Caco-2 (cell line): Measurements from ENCODE around the gene PEX14. TPM values are rescaled to one million over a fixed set of nuclear protein-coding genes. Genes with fewer than 3 reads are reported as not detected.

ENCODE experiments used
- BruUV-seq: library from RNA; stranded (reverse); fragments of 400-500 nt; replicated peaks from 2 replicates; lab custom pipeline; 2021; lab: Mats Ljungman, UMichigan
- CTCF ChIA-PET: fragments of 300-600 bp; sonication (Branson Sonifier 250); formaldehyde crosslinking; loops from one replicate; lab custom pipeline; 2022; ENCODE audit warnings: antibody characterized with exemption; lab: Charles Lee
- POLR2A ChIA-PET: fragments of 300-600 bp; sonication (Branson Sonifier 250); formaldehyde crosslinking; loops from one replicate; lab custom pipeline; 2022; ENCODE audit warnings: antibody characterized with exemption; lab: Charles Lee
- DNase-seq, 2 experiments: peaks; one replicate each; pipeline versions ENCODE4 v3.0.0 to v3.0.0-alpha.2; 2020 to 2022
- H3K27me3 ChIP-seq: replicated peaks from 2 replicates; pipeline ENCODE4 v1.6.0; 2011; ENCODE audit warnings: low read length; ENCODE audit not compliant: control insufficient read depth, insufficient read depth
- H3K36me3 ChIP-seq: 2 replicates; pipeline ENCODE4 v1.5.1; 2011; ENCODE audit warnings: low read length; ENCODE audit not compliant: control insufficient read depth, insufficient read depth
- H3K4me1 ChIP-seq: fragments of 250-450 bp; sonication (Bioruptor Pico); 2 replicates; pipeline ENCODE4 v1.5.1; 2020; ENCODE audit warnings: mild to moderate bottlenecking
- H3K4me3 ChIP-seq: 2 replicates; pipeline ENCODE4 v1.5.1; 2011; ENCODE audit warnings: low read depth, mild to moderate bottlenecking, control low read depth, low read length
- H3K9me3 ChIP-seq: fragments of 250-450 bp; sonication (Bioruptor Pico); 2 replicates; pipeline ENCODE4 v1.5.1; 2020; ENCODE audit warnings: mild to moderate bottlenecking, moderate library complexity
- H3K27ac Mint-ChIP-seq: one replicate; pipeline ENCODE4 v1.8.0; 2022; ENCODE audit warnings: mixed read lengths; ENCODE audit not compliant: unreplicated experiment
- H3K27me3 Mint-ChIP-seq: one replicate; pipeline ENCODE4 v1.8.0; 2022; ENCODE audit warnings: mixed read lengths; ENCODE audit not compliant: insufficient read depth, unreplicated experiment
- H3K36me3 Mint-ChIP-seq: one replicate; pipeline ENCODE4 v1.8.0; 2022; ENCODE audit warnings: mild to moderate bottlenecking, mixed read lengths; ENCODE audit not compliant: insufficient read depth, unreplicated experiment
- H3K4me1 Mint-ChIP-seq: one replicate; pipeline ENCODE4 v1.8.0; 2022; ENCODE audit warnings: low read depth, mixed read lengths; ENCODE audit not compliant: unreplicated experiment
- H3K4me3 Mint-ChIP-seq: one replicate; pipeline ENCODE4 v1.8.0; 2022; ENCODE audit warnings: mild to moderate bottlenecking, moderate library complexity, mixed read lengths; ENCODE audit not compliant: unreplicated experiment
- H3K9me3 Mint-ChIP-seq: one replicate; pipeline ENCODE4 v1.8.0; 2022; ENCODE audit warnings: mixed read lengths; ENCODE audit not compliant: unreplicated experiment
- intact Hi-C: fragments of 100-400 bp; cut with micrococcal nuclease; formaldehyde crosslinking; loops from one replicate; pipeline ENCODE4 v1.10.0; 2022; ENCODE audit not compliant: unreplicated experiment
- total RNA-seq: library from RNA; stranded (reverse); gene quantifications from 2 replicates; pipeline ENCODE4 v1.2.3, GENCODE V29; 2022
- TF ChIP-seq, protein P1 (sequence below), 2 experiments: fragments of 200-600 bp in 1 of 2; IDR thresholded peaks; 1 replicate in 1 of 2; 2 replicates in 1 of 2; pipeline versions ENCODE4 v1.5.1 to v1.8.0; 2011 to 2022; ENCODE audit warnings: antibody characterized with exemption in 1 of 2, control low read depth in 1 of 2, inconsistent platforms in 1 of 2, low read depth in 1 of 2, low read length in 1 of 2, mild to moderate bottlenecking in 1 of 2, moderate library complexity in 1 of 2; ENCODE audit not compliant: insufficient read depth in 1 of 2, severe bottlenecking in 1 of 2, unreplicated experiment in 1 of 2

Gene PEX14
- total RNA-seq, 1 experiment from 2014 or later = 22.2 TPM

DNA sequence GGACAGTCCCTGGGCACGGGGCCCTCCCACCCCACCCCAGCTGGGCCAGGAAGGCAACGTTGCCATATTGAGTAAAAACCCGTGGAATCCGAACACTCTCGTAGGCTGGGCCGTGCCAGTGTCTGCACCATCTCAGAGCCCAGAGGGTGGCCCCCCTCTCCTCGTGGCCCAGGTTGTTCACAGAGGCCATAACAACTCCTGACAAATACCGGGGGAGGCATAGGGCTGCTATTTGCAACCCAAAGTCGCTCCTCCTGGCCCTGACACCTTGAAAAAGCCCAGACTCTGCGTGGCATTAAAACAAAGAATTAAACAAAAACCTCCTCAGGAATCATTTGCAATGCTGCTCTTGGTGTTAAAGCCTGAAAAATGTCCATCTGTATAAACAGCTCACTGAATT, 180.3 kb downstream of the PEX14 start:
- H3K36me3 ChIP-seq = no peaks in the 10 kb centered on the region
- Mint-ChIP-seq H3K36me3 (no peaks in the 10 kb centered on the region), H3K27me3 (no peaks in the 10 kb centered on the region), H3K4me3 (no peak overlapping the region), H3K9me3 (no peaks in the 10 kb centered on the region), H3K27ac (no peak overlapping the region), H3K4me1 (no peaks in the 10 kb centered on the region)
- H3K9me3 ChIP-seq = no peaks in the 10 kb centered on the region
- CTCF ChIA-PET = no interaction called here
- TF ChIP-seq, protein P1, sequence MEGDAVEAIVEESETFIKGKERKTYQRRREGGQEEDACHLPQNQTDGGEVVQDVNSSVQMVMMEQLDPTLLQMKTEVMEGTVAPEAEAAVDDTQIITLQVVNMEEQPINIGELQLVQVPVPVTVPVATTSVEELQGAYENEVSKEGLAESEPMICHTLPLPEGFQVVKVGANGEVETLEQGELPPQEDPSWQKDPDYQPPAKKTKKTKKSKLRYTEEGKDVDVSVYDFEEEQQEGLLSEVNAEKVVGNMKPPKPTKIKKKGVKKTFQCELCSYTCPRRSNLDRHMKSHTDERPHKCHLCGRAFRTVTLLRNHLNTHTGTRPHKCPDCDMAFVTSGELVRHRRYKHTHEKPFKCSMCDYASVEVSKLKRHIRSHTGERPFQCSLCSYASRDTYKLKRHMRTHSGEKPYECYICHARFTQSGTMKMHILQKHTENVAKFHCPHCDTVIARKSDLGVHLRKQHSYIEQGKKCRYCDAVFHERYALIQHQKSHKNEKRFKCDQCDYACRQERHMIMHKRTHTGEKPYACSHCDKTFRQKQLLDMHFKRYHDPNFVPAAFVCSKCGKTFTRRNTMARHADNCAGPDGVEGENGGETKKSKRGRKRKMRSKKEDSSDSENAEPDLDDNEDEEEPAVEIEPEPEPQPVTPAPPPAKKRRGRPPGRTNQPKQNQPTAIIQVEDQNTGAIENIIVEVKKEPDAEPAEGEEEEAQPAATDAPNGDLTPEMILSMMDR (IDR thresholded peaks at IDR 0.05; ENCODE audit: insufficient read depth in 1 of 2, low read depth in 1 of 2, low read length in 1 of 2, severe bottlenecking in 1 of 2, unreplicated experiment in 1 of 2) = no peak
- no peaks in the 10 kb centered on the region for H3K27me3 ChIP-seq
- POLR2A ChIA-PET = no interaction called here
- no TSS peak for BruUV-seq
- no peaks in the 10 kb centered on the region for H3K4me1 ChIP-seq
- intact Hi-C loops = no loop called here
- no peak overlapping the region for H3K4me3 ChIP-seq
- DNase-seq = no peak

DNA sequence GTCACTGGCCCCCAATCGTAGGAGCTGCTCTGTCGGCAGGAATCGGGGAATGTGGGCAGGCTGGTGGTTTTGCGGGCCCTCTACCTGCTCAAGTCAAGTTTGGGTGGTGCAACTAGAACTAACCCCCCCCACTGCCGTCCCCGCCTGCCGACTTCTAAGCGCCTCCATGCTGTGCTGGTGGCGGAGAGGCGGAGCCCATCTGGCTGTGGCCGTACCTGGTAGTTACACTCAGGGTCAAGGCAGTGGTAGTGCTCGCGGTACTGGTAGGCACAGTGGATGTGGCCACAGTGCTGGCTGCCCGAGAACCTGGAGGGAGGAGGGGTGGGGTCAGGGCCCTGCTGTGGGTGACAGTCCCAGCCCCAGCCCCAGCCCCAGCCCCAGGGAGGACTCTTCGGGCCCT, 181.7 kb downstream of the PEX14 start:
- no peak overlapping the region for H3K4me3 Mint-ChIP-seq
- H3K4me3 ChIP-seq = no peak overlapping the region
- no peaks in the 10 kb centered on the region for H3K9me3 Mint-ChIP-seq
- H3K4me1 Mint-ChIP-seq = no peaks in the 10 kb centered on the region
- no peaks in the 10 kb centered on the region for H3K9me3 ChIP-seq
- H3K27ac Mint-ChIP-seq = no peak overlapping the region
- no peaks in the 10 kb centered on the region for H3K36me3 ChIP-seq
- H3K36me3 Mint-ChIP-seq = no peaks in the 10 kb centered on the region
- CTCF ChIA-PET = interaction anchor here (0.6 kb wide), 1 partner anchor 1449 kb away, joined by 3 read pairs; no protein-coding TSS in a partner anchor
- intact Hi-C loops = no loop called here
- no peaks in the 10 kb centered on the region for H3K27me3 Mint-ChIP-seq
- BruUV-seq = no TSS peak
- TF ChIP-seq, protein P1 (IDR thresholded peaks at IDR 0.05; ENCODE audit: insufficient read depth in 1 of 2, low read depth in 1 of 2, low read length in 1 of 2, severe bottlenecking in 1 of 2, unreplicated experiment in 1 of 2) = no peak
- no peaks in the 10 kb centered on the region for H3K27me3 ChIP-seq
- no peak for DNase-seq
- POLR2A ChIA-PET = no interaction called here
- no peaks in the 10 kb centered on the region for H3K4me1 ChIP-seq

DNA sequence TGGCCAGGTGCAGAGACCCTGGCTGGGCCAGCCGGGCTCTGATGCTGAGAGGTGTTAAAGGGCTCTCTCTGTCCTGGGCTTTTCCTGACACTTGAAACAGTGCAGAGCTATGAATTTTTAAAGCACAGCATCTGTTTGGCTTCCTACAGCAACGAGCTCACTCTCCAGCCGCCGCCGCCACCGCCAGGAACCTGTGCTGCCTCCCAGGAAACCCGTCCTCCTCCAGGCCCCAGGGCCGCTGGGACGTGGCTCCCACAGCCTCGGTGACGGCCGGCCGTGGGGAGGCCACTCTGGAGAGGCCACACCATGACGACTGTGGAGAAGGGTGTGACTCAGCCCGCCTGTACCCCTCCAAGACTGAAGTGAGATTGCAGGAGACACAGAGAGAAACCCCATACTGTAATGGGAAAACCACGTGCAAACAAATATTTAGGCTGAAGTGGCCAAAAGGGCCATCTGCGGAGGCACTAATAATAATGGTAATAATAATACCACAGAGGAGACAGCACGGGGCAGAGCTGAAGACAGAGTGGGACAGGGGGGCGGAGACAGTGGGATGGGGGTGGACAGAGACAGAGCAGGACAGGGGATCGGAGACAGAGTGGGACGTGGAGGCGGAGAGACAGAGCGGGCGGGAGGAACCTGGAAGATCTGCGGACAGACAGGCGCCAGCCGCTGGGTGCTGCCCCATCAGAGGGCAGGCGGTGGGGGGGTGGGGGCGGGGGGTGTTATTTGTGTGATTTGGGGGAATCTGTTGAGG, 182.5 kb downstream of the PEX14 start:
- no peaks in the 10 kb centered on the region for H3K9me3 ChIP-seq
- no peak overlapping the region for H3K4me3 ChIP-seq
- Mint-ChIP-seq H3K27ac (no peak overlapping the region), H3K27me3 (no peaks in the 10 kb centered on the region), H3K9me3 (no peaks in the 10 kb centered on the region), H3K36me3 (no peaks in the 10 kb centered on the region), H3K4me3 (no peak overlapping the region), H3K4me1 (no peaks in the 10 kb centered on the region)
- no peak for DNase-seq
- POLR2A ChIA-PET = no interaction called here
- no peaks in the 10 kb centered on the region for H3K4me1 ChIP-seq
- CTCF ChIA-PET = interaction anchor here (0.6 kb wide), 1 partner anchor 1448 kb away, joined by 3 read pairs; no protein-coding TSS in a partner anchor
- BruUV-seq = no TSS peak
- no peaks in the 10 kb centered on the region for H3K27me3 ChIP-seq
- TF ChIP-seq, protein P1 (IDR thresholded peaks at IDR 0.05; ENCODE audit: insufficient read depth in 1 of 2, low read depth in 1 of 2, low read length in 1 of 2, severe bottlenecking in 1 of 2, unreplicated experiment in 1 of 2) = no peak
- no peaks in the 10 kb centered on the region for H3K36me3 ChIP-seq
- intact Hi-C loops = no loop called here
